ENCODE results near the gene ZNF653.
"Not testable (repeated sequence)": the region's sequence is repeated elsewhere in the genome, so short reads cannot be mapped to it uniquely, and the experiment has no call there.

Gene ZNF653

GRCh38 chr19:11478167-11479089 is 27.2 kb downstream of the ZNF653 start:
- no peak for TF ChIP-seq CTCF (IDR thresholded peaks at IDR 0.05; ENCODE audit: extremely low read depth, insufficient read depth, missing control alignments)
- in situ Hi-C loops (cut with MboI; ENCODE audit: low pct_unique_long_range_greater_than_20kb, low sequenced_read_pairs, unreplicated experiment) = no loop called here
- DNase-seq (ENCODE audit: low spot score) = no peak

- DNase-seq (ENCODE audit: low spot score) = no peak
- in situ Hi-C loops (cut with MboI; ENCODE audit: low pct_unique_long_range_greater_than_20kb, low sequenced_read_pairs, unreplicated experiment) = no loop called here
- TF ChIP-seq CTCF (IDR thresholded peaks at IDR 0.05; ENCODE audit: extremely low read depth, insufficient read depth, missing control alignments) = no peak
Observed at GRCh38 chr19:11475861-11476260, 29.8 kb downstream of the ZNF653 start.

GRCh38 chr19:11475343-11475742 is 30.3 kb downstream of the ZNF653 start:
- DNase-seq (ENCODE audit: low spot score); in situ Hi-C loops (cut with MboI; ENCODE audit: low pct_unique_long_range_greater_than_20kb, low sequenced_read_pairs, unreplicated experiment): not testable (repeated sequence)

GRCh38 chr19:11473725-11474124 is 31.9 kb downstream of the ZNF653 start:
- DNase-seq (ENCODE audit: low spot score) = no peak
- TF ChIP-seq CTCF (IDR thresholded peaks at IDR 0.05; ENCODE audit: extremely low read depth, insufficient read depth, missing control alignments) = no peak
- in situ Hi-C loops (cut with MboI; ENCODE audit: low pct_unique_long_range_greater_than_20kb, low sequenced_read_pairs, unreplicated experiment) = no loop called here

- DNase-seq (ENCODE audit: low spot score); in situ Hi-C loops (cut with MboI; ENCODE audit: low pct_unique_long_range_greater_than_20kb, low sequenced_read_pairs, unreplicated experiment): not testable (repeated sequence)
Observed at GRCh38 chr19:11468266-11468845, 37.3 kb downstream of the ZNF653 start.

- in situ Hi-C loops (cut with MboI; ENCODE audit: low pct_unique_long_range_greater_than_20kb, low sequenced_read_pairs, unreplicated experiment) = no loop called here
- TF ChIP-seq CTCF (IDR thresholded peaks at IDR 0.05; ENCODE audit: extremely low read depth, insufficient read depth, missing control alignments) = no peak
- DNase-seq (ENCODE audit: low spot score) = no peak
Observed at GRCh38 chr19:11465600-11465999, 40.0 kb downstream of the ZNF653 start.

- TF ChIP-seq CTCF (IDR thresholded peaks at IDR 0.05; ENCODE audit: extremely low read depth, insufficient read depth, missing control alignments) = no peak
- no peak for DNase-seq (ENCODE audit: low spot score)
- in situ Hi-C loops (cut with MboI; ENCODE audit: low pct_unique_long_range_greater_than_20kb, low sequenced_read_pairs, unreplicated experiment) = no loop called here
Observed at GRCh38 chr19:11464333-11465265, 41.0 kb downstream of the ZNF653 start.

Measured in GM13977 (cell line).